Pulmonary artery endothelial cell (primary cell): Measurements from ENCODE around the gene SOX1. TPM values are rescaled to one million over a fixed set of nuclear protein-coding genes. Genes with fewer than 3 reads are reported as not detected.

Experiments
- DNase-seq: peaks from one replicate; pipeline ENCODE4 v3.0.0-alpha.2; 2011; ENCODE audit warnings: low read depth, low spot score
- total RNA-seq: library from RNA; depleted of rRNA; stranded (reverse); fragments of >200 nt; gene quantifications from 2 replicates; pipeline ENCODE4 v1.2.3, GENCODE V29; 2014

The SOX1 gene
- total RNA-seq, 1 donor from 2014 or later = not detected

DNA sequence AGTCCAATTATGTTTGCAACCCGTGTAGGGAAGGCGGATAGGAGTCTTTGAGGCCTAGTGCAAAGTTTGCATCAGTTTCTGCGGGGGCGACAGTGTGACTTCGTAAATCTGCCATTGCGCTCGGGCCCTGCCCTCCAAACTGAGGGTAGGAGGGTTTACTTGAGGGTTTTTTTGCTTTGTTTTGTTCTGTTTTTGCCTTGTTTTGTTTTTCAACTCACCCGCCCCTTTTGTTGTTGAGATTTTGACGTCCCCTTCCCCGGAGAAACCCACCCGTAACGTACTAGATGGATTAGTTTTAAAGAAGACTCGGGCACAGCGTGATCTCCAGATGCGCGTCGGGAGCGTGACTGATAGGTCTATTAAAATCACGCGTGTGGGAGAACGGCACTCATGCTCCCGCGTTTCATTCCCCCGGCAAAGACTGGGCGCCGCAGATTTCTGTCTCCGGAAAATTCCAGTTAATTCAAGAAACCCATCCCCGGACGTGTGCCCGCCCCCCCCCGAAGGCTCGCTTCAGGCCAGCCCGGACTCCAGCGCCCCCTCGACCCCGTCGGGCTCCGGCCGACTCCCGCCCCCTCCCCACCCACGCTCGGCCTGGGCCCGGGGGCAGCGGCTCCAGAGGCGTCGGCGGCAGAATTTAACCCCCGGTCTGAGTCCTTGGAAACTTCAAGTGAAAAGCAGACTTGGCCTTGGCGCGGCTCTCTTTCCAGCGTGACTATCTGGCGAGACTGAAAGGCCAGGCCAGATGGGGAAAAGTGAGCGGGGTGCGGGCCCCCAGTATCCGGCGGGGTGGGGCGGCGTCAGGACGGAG, 5.0 kb downstream of the SOX1 start:
- no peak for DNase-seq

DNA sequence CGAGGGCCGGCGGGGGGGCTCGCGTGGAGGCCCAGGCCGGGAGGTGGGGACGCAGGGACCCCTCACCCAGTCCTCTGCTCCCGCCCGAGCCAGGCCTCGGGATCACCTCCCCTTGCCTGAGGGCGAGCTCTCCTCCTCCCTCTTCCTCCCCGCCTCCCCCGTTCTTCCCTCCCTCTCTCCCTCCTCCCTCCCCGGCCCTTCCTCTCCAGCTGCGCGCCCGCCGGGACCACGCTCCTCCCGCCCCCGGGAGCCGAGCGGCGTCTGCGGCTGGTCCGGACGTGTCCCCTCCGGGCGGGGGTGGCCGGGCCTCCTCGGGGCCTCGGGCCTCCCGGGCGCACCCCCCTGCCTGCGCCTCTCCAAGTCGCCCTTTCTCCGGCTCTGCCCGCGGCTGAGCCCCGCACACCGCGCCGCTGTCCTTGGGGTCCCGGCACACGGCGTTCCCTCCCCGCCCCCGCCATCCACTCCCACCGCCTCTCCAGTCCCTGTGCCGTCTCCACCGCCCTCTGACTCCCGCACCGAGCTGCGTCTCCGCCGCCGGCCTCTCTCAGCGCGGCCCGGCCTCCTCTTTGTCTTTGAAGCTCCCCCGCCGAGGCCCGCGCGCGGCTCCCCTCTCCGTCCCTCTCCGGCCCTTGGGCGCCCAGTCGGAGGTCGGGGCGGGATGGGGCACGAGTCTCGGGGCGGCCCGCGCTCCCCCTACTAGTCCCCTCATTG, 5.7 kb downstream of the SOX1 start:
- DNase-seq = no peak

DNA sequence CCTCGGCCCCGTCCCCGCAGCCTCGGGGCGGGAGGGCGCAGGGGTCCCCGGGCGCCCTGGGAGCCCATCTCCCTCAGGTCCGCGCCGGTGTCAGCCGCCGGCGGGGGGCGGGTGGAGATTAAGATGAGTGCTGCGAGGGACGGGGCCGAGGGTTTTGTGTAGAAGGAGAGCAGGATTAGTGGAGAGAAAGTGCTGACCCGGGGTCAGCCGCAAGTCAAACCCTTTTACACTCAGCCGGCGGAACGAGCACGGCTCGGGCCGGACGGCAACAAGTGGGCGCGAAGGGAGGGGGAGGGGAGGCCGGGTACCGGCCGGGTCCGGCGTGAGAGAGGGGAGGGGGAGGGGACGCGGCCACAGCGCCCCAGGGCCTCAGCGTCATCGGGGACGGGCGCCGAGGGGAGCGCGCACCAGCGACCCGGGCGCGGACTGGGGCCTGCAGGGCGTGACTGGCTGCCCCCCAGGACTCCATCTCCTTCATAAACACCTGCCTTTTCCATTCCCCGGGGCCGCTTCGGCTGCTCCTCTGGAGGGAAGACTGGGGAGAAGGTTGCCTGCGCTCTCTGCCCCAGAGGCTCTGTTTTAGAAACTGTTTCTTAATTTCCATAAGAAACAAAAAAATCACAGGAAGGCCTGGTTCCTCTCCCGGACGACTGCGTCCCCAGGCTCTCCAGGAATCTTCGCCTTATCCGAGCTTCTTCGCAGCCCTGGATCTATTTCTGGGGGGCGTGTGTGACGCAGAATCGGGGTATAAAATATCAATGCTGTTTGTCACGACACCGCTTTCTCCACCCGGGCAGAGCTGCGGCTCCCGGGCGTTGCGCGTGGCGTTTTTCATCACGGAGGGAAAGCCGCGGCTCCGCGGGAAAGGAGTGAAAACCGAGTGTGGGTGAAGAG, 6.5 kb downstream of the SOX1 start:
- no peak for DNase-seq

GRCh38 chr13:112074139-112074865, 7.4 kb downstream of the SOX1 start:
- DNase-seq = no peak

GRCh38 chr13:112077729-112078128, 10.8 kb downstream of the SOX1 start:
- no peak for DNase-seq

DNA sequence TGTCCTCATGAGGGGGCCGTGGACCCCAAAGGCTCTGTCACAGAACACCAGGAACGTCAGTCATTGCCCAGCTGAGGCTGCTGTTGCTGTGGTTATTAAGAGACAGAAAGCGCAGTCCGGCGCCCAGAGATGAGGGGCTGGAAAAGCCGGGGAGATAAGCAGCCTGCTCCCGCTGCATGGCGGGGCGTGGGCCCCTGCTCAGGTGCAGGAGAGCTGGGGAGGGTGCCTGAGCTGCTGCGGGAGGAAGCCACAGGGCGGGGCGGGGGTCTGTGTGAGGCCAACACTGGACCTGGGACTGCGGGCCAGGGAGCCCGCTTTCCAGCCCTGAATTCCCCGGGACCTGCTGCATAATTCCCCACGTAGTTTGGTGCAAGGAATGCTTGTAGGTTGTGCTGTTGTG, 11.3 kb downstream of the SOX1 start:
- DNase-seq = no peak

DNA sequence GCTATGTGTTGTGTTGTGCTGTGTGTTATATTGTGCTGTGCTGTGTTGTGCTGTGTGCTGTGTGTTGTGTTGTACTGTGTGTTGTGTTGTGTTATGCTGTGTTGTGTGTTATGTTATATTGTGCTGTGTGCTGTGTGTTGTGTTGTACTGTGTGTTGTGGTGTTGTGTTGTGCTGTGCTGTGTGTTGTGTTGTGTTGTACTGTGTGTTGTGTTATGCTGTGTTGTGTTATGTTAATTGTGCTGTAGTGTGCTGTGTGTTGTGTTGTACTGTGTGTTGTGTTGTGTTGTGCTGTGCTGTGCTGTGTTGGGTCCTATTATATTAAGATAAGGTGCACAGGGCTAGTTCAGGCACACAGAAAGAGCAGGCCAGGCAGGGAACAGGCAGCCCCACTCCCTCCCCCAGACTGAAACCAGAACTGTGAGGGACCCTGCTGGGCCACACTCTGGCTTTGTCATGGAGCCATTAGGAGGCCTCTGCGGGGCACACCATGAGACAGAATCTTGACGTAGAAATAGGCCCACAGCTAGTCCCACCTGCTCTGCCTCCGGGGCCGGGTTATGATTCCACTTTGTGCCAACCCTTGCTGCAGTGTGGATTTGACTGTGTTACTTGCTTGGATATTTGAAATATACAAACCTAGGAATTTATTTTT, 12.1 kb downstream of the SOX1 start:
- DNase-seq = no peak

DNA sequence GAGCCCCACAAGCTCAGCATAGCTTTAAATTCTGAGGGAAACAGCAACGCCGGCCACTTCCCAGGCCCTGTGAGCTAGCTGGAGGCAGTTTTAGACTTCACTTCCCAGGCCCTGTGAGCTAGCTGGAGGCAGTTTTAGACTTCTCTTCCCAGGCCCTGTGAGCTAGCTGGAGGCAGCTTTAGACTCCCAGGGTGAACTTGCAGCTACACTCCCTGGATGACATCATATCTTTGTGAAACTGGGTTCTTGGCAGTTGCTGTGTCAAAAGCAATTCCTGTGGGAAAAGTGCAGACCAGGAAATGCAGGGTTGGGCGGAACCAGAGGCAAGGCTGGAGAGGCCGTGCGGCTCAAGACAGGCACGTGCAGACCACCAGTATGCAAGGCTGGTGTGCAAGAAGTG, 12.7 kb downstream of the SOX1 start:
- DNase-seq = no peak

GRCh38 chr13:112083971-112084370, 17.0 kb downstream of the SOX1 start:
- DNase-seq = no peak

- DNase-seq = no peak
Measured at GRCh38 chr13:112092453-112092852, 25.5 kb downstream of the SOX1 start.

DNA sequence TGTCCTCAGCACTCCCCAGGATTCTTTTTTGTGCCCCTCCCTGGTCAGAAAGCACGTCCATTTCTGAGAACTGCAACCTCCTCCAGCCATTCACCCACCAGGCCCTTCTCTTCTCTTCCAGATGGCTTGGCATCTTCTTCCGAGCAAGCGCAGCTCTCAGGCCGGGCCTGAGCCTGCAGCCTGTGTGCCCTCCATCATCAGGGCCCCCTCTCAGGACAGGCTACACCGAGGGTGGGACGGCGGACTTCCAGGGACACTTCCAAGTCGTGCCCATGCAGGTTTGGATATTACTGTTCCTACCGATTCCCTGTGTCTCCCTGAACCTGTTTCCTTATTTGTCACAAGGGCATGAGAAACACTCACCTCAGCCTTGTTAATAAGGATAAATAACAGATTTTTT, 28.4 kb downstream of the SOX1 start:
- no peak for DNase-seq

DNA sequence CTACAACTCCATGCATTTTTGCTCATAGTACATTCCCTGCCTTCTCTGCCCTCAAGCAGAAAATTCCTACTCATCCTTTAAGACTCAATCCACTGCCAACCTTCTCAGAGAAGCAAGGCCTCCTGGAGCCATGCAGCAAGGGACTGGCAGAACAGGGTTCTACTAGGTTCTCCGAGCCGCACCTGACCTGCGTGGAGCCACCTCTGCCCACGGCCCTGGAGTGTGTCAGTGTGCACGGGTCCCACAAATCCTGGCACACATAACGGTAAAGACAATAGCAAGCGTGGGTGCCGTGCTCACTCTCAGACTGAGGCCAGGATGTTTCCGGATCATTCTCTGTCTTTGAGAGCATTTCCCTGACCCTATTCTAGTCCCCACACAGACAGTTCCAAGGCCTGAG, 30.0 kb downstream of the SOX1 start:
- no peak for DNase-seq

- no peak for DNase-seq
Measured at GRCh38 chr13:112097770-112098169, 30.8 kb downstream of the SOX1 start.

DNA sequence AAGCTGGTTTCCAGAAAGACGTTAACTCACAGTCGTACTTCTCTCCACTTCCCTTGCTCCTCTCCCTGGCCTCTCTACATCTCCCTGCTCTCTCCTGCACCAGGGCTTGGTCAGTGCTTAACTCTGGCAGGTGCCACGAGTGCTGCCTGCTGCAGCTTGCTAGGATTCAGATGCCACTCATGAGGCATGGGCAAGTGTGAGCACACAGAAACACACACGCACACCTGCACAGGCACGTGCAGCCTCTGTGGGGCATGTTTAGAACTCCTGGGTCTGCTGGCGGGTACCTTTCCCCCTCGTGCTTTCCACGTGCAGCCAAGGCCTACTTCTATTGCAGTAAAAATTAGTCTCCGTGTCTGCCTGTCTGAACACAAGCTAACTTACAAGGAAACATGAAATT, 31.8 kb downstream of the SOX1 start:
- no peak for DNase-seq

- no peak for DNase-seq
Measured at GRCh38 chr13:112101360-112101930, 34.5 kb downstream of the SOX1 start.

- DNase-seq = no peak
Measured at GRCh38 chr13:112102243-112102642, 35.3 kb downstream of the SOX1 start.

DNA sequence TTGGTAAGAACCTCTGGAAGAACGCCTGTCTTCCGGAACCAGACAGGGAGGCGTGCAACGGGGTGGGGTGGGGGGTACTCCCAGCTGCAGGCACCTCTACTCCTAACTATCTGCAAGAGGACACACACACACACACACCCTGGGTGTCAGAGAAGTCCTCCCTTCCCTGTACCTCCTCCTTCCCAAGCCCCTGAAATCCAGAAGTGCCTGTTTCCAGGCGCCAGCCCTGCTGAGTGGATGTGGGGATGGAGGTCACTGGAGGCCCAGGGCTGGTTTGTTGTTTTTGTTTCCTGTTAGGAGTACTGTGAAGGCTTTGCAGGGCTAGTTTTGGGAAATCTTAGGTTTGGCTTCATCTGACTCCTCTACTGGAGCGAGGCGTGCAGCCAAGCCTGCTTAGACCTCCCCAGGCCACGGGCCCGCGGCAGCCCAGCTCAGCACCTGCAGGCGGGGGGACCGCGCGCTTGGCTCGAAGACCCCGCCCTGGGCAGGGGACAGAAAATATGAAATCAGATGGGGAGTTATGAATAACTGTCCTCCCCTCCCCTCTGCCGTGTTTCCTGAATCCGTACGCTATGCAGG, 36.4 kb downstream of the SOX1 start:
- no peak for DNase-seq

DNA sequence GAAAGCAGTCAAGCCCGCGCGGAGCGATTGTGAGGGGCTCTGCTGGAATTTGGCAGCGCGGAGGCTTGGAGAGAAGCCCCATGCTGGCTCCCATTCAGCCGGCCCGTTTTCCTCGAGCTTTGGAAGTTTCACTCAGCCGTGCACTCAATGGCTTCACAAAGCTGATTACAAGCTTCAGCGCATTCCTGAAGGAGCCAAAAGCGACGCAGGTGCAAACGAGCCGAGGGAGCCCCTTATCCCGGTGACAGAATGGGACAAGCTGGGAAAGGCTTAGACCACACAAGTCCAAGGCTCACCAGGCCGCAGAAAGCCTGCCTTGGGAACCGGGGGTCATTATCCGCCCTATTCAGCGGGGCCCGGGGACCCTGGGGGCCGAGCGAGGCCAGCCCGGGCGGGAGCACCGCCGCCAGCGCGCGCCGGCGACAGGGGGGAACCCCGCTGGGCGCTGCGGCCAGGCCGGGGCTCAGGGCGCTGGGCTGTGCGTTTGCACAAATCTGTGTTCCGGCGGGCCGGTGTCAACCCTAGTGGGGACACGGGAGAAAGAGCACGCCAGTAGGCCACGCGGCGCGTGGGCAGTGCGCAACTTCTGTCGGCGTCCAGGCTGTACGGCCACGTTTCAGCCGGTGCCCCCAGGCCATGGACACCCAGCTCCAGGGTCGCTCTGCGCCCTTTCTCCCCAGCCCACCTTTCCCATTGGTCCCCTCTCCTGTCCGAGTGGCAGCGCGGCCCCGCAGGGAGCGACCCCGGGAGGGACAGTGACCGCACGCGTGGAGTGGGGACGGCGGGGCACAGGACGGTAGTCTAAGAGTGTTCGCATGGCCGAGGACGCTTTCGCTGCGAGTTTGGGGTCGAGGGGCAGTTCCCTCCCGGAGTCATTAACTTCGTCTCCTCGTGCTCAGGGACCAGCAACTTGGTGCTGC, 37.3 kb downstream of the SOX1 start:
- DNase-seq = no peak

DNA sequence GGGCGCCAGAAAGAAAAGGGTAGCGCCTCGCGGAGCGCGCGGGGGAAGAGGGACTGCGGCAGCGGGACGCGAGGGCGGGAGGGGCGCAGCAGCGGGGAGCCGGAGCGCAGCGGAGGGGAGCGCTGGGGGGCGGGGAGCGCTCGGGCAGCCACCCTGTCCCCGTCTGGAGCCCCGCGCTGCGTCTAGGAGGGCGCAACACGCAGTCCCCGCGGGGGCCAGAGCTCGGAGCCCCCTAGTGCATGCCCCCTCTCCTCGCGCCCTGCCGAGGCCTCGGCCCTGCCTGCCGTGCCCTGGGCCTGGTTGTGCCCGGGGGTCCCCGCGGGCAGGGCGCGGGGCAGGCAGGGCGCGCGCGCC, 37.9 kb downstream of the SOX1 start:
- no peak for DNase-seq
